Hepatocyte (in vitro differentiated cells): ENCODE results near the gene CTNNB1. TPM values are rescaled to one million over a fixed set of nuclear protein-coding genes. Genes with fewer than 3 reads are reported as not detected.

Experiments
- DNase-seq: peaks from one replicate; pipeline ENCODE4 v3.0.0-alpha.2; 2016; ENCODE audit warnings: low spot score
- H2AFZ ChIP-seq: fragments of 200-600 bp; sonication (generic); 2 replicates; pipeline ENCODE4 v1.6.0; 2016; ENCODE audit warnings: antibody characterized with exemption, mild to moderate bottlenecking
- H3K27ac ChIP-seq: fragments of 200-600 bp; sonication (generic); 2 replicates; pipeline ENCODE4 v1.5.1; 2016; ENCODE audit warnings: mild to moderate bottlenecking
- H3K27me3 ChIP-seq: fragments of 200-600 bp; sonication (generic); 2 replicates; pipeline ENCODE4 v1.6.1; 2016
- H3K36me3 ChIP-seq: fragments of 200-600 bp; sonication (generic); replicated peaks from 2 replicates; pipeline ENCODE4 v1.5.1; 2016; ENCODE audit warnings: low read depth; ENCODE audit not compliant: insufficient read depth
- H3K4me1 ChIP-seq: fragments of 200-600 bp; sonication (generic); 2 replicates; pipeline ENCODE4 v1.5.1; 2016; ENCODE audit warnings: mild to moderate bottlenecking, moderate library complexity; ENCODE audit not compliant: insufficient read depth
- H3K4me2 ChIP-seq: fragments of 200-600 bp; sonication (generic); 2 replicates; pipeline ENCODE4 v1.6.0; 2016
- H3K4me3 ChIP-seq: fragments of 200-600 bp; sonication (generic); 2 replicates; pipeline ENCODE4 v1.5.1; 2016; ENCODE audit warnings: mild to moderate bottlenecking
- H3K79me2 ChIP-seq: fragments of 200-600 bp; sonication (generic); 2 replicates; pipeline ENCODE4 v1.6.0; 2017; ENCODE audit warnings: mild to moderate bottlenecking
- H3K9me2 ChIP-seq: fragments of 200-600 bp; sonication (generic); replicated peaks from 2 replicates; pipeline ENCODE4 v1.6.0; 2017; ENCODE audit warnings: mild to moderate bottlenecking; ENCODE audit not compliant: insufficient read depth
- H3K9me3 ChIP-seq: fragments of 200-600 bp; sonication (generic); 2 replicates; pipeline ENCODE4 v1.5.1; 2016; ENCODE audit warnings: low read depth, mild to moderate bottlenecking
- H4K20me1 ChIP-seq: fragments of 200-600 bp; sonication (generic); 2 replicates; pipeline ENCODE4 v1.6.0; 2016; ENCODE audit warnings: mild to moderate bottlenecking; ENCODE audit not compliant: insufficient read depth, poor library complexity, severe bottlenecking
- EZH2 ChIP-seq: fragments of 200-600 bp; sonication (generic); IDR thresholded peaks from 2 replicates; pipeline ENCODE4 v1.6.1; 2016; ENCODE audit warnings: antibody characterized with exemption, mild to moderate bottlenecking, borderline replicate concordance
- EZH2phosphoT487 ChIP-seq: fragments of 200-600 bp; sonication (generic); IDR thresholded peaks from one replicate; pipeline ENCODE4 v1.6.1; 2018; ENCODE audit warnings: antibody characterized with exemption, mild to moderate bottlenecking, low read depth, moderate library complexity; ENCODE audit not compliant: unreplicated experiment, severe bottlenecking
- WGBS: methylation state at CpG from one replicate; pipeline ENCODE4 v1.1.6; 2016; ENCODE audit warnings: low lambda C conversion rate; ENCODE audit errors: missing lambda C conversion rate; 5-methylcytosine and 5-hydroxymethylcytosine counted together
- polyA plus RNA-seq: library from polyadenylated mRNA; unstranded; fragments of >200 nt; fragmentation: Nextera tagmentation; extraction: Ambion mirVana; gene quantifications from 2 replicates; pipeline ENCODE4 v1.2.1, GENCODE V29; 2016
- total RNA-seq: library from RNA; depleted of rRNA; stranded (reverse); fragments of >200 nt; gene quantifications from 2 replicates; pipeline ENCODE4 v1.2.3, GENCODE V29; 2014
- TF ChIP-seq, protein P1 (sequence below): fragments of 200-600 bp; sonication (generic); IDR thresholded peaks from 2 replicates; pipeline ENCODE4 v1.5.1; 2016; ENCODE audit warnings: antibody characterized with exemption, mild to moderate bottlenecking; ENCODE audit not compliant: poor library complexity

CTNNB1 gene
- total and polyA plus RNA-seq, 2 experiments from 2014 or later = 137 to 663 TPM

DNA sequence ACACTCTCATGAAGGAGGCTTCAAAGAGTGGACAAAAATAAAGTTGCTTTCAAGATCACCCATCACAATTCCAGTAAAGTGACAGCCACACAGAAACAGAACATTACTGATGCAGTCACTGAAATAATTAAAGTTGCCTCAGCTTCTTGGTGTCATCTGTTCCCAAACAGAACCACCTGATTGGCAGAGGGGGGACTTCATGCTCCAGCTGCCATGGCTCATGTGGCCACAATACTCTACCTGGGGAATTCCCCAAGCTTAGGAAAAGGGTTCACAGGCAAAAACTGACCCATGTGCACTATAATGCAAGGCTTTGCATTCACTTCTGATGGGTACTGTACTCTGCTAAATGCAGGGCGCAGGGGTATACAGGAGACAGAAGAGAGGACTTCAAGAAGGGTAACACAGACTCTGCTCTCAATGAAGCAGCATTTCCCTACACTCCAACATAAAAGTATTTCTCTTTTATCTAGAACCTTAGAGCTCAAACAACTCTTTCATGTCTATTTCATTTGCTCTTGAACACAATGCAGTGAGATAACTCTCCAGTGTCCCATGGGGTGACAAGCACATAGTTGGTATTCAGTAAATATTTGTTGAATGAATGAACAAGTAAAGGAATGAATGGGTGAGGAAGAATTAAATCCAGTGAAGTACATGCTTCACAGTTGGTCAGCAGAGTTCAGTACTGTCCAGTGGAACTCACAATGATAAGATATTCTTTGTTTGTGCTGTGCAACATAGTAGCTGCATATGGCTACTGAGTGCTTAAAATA lies 8.6 kb upstream of the CTNNB1 start:
- Histone ChIP-seq H4K20me1 (no peaks in the 10 kb centered on the region), H3K9me3 (no peaks in the 10 kb centered on the region), H3K4me2 (no peak overlapping the region), H3K27me3 (no peaks in the 10 kb centered on the region), H2AFZ (no peak overlapping the region), H3K27ac (no peak overlapping the region), H3K4me3 (no peak overlapping the region), H3K4me1 (no peaks in the 10 kb centered on the region), H3K79me2 (no peaks in the 10 kb centered on the region), H3K9me2 (no peaks in the 10 kb centered on the region), H3K36me3 (no peaks in the 10 kb centered on the region)
- TF ChIP-seq, protein P1, sequence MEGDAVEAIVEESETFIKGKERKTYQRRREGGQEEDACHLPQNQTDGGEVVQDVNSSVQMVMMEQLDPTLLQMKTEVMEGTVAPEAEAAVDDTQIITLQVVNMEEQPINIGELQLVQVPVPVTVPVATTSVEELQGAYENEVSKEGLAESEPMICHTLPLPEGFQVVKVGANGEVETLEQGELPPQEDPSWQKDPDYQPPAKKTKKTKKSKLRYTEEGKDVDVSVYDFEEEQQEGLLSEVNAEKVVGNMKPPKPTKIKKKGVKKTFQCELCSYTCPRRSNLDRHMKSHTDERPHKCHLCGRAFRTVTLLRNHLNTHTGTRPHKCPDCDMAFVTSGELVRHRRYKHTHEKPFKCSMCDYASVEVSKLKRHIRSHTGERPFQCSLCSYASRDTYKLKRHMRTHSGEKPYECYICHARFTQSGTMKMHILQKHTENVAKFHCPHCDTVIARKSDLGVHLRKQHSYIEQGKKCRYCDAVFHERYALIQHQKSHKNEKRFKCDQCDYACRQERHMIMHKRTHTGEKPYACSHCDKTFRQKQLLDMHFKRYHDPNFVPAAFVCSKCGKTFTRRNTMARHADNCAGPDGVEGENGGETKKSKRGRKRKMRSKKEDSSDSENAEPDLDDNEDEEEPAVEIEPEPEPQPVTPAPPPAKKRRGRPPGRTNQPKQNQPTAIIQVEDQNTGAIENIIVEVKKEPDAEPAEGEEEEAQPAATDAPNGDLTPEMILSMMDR = no peak
- TF ChIP-seq EZH2 = no peak
- no peak for TF ChIP-seq EZH2phosphoT487
- WGBS = 84% methylated on average over 1 of the region's 1 CpG
- no peak for DNase-seq

DNA sequence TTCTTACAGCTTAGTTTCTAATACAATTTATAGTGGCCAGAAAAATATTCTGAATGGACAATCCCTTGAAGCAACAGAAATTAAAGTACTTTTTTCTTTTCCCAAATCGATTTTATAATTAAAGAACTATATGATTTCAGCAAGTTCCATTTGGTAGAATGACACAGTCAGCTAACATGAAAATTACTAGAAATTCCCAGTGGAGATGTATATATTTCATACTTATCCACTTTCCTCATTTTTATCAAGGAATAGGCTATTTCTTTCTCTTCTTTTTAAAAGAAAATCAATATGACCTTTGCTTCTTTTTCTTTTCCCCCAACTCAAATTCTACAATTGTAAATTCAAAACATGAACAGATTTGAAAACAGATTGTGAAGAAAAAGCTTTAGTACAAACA lies 6.4 kb upstream of the CTNNB1 start:
- H3K79me2 ChIP-seq = no peaks in the 10 kb centered on the region
- no peak overlapping the region for H3K27ac ChIP-seq
- TF ChIP-seq EZH2 = no peak
- no peaks in the 10 kb centered on the region for H3K27me3 ChIP-seq
- no peaks in the 10 kb centered on the region for H3K9me3 ChIP-seq
- DNase-seq = no peak
- H2AFZ ChIP-seq = no peak overlapping the region
- H3K36me3 ChIP-seq = no peaks in the 10 kb centered on the region
- 87% methylated on average over 1 of the region's 1 CpG for WGBS
- no peak overlapping the region for H3K4me3 ChIP-seq
- H3K4me1 ChIP-seq = no peaks in the 10 kb centered on the region
- H3K4me2 ChIP-seq = no peak overlapping the region
- no peaks in the 10 kb centered on the region for H3K9me2 ChIP-seq
- no peaks in the 10 kb centered on the region for H4K20me1 ChIP-seq

DNA sequence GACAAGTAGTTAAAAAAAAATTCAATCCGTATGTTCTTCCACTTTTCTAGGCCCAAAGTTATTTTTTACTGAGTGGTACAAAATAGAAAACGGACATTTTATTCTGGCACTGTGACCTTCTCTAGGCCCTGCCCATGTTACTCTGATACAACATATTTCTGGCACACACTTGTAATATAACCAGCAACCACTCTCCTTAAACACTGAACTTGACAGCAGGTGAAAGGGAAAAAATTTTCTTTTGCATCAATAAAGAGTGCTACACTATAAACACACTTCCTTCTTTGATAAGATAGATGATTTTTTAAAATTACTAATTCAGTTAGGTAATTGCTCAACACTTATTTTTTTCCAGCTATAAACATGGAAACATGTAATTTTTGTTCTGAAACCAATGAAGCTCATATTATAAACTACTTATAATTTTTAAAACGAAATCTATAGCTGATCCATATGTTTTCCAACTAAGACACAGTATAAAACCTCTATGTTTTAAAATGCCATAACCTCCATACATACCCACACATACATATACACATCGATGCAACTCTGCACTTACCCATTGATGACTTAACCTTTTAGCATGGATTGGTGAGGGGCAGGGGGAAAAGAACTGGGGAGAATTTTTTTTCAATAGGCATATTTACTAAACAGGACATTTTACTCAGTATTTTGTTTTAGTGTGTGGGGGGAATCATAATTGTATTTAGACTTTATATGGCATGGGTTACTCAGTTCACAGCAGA lies 5.3 kb upstream of the CTNNB1 start:
- H3K4me2 ChIP-seq = no peak overlapping the region
- H3K9me2 ChIP-seq = no peaks in the 10 kb centered on the region
- H2AFZ ChIP-seq = no peak overlapping the region
- H3K4me1 ChIP-seq = no peaks in the 10 kb centered on the region
- H3K27me3 ChIP-seq = no peaks in the 10 kb centered on the region
- 87% methylated on average over 4 of the region's 4 CpGs for WGBS
- no peaks in the 10 kb centered on the region for H3K9me3 ChIP-seq
- H3K27ac ChIP-seq = no peak overlapping the region
- no peak overlapping the region for H3K4me3 ChIP-seq
- TF ChIP-seq, protein P1 = no peak
- TF ChIP-seq EZH2phosphoT487 (no peak), EZH2 (no peak)
- no peak for DNase-seq
- H3K79me2 ChIP-seq = peaks cover 5% of the 10 kb centered on the region
- no peaks in the 10 kb centered on the region for H3K36me3 ChIP-seq
- H4K20me1 ChIP-seq = no peaks in the 10 kb centered on the region

DNA sequence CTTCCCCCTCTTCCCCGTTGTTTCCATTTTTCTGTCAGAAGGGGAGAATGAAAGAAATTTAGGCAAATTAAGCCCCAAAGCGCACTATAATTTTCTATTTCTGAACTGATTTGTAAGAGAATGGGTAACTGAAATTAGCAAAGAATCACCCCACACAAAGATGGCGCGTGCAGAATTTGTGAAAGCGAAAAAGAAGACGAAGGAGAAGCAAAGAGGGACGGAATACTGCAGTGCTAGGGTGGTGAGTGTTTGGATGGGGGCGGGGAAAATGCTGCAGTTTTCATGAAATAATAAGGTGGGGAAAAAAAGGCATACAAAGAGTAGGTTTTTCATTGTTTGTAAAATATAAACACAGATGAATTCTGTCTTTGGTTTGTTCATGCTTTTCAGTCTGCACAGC lies 4.6 kb upstream of the CTNNB1 start:
- WGBS = 98% methylated on average over 8 of the region's 8 CpGs

More for the DNA sequence above, 4.6 kb upstream of the CTNNB1 start:
- DNase-seq = no peak
- no peak overlapping the region for H3K27ac ChIP-seq
- H3K4me1 ChIP-seq = no peaks in the 10 kb centered on the region
- H4K20me1 ChIP-seq = no peaks in the 10 kb centered on the region
- no peaks in the 10 kb centered on the region for H3K9me2 ChIP-seq
- no peak overlapping the region for H2AFZ ChIP-seq
- H3K9me3 ChIP-seq = no peaks in the 10 kb centered on the region
- no peak overlapping the region for H3K4me3 ChIP-seq
- H3K79me2 ChIP-seq = peaks cover 8% of the 10 kb centered on the region
- H3K4me2 ChIP-seq = no peak overlapping the region
- TF ChIP-seq EZH2phosphoT487 (no peak), EZH2 (no peak)
- TF ChIP-seq, protein P1 = no peak
- no peaks in the 10 kb centered on the region for H3K36me3 ChIP-seq
- no peaks in the 10 kb centered on the region for H3K27me3 ChIP-seq
